ENCODE results near the gene CDKN2B.

The CDKN2B gene

DNA sequence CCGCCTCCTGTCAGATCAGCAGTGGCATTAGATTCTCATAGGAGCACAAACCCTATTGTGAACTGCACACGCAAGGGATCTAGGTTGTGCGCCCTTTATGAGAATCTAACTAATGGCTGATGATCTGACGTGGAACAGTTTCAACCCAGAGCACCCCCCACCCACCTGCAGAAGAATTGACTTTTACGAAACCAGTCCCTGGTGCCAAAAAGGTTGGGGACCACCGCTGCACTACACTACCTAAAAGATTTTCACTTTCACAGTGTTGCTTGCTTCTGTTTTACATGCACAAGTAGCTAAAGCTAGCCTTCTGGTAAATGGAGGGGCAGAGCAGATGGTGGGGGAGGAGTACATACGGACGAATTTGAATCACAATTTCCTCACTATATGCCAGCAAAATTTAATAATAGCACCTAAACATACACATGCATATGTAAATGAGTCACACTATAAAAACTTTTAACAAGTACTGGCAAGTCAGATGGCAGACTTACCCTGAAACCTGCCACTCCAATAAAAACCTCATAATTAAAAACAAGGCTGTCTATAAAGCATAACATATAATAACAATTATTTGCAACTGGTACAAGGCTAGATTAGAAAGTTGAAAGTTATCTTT, 24.0 kb upstream of the CDKN2B start:
- DNase-seq (ENCODE audit: low read depth) = no peak

DNA sequence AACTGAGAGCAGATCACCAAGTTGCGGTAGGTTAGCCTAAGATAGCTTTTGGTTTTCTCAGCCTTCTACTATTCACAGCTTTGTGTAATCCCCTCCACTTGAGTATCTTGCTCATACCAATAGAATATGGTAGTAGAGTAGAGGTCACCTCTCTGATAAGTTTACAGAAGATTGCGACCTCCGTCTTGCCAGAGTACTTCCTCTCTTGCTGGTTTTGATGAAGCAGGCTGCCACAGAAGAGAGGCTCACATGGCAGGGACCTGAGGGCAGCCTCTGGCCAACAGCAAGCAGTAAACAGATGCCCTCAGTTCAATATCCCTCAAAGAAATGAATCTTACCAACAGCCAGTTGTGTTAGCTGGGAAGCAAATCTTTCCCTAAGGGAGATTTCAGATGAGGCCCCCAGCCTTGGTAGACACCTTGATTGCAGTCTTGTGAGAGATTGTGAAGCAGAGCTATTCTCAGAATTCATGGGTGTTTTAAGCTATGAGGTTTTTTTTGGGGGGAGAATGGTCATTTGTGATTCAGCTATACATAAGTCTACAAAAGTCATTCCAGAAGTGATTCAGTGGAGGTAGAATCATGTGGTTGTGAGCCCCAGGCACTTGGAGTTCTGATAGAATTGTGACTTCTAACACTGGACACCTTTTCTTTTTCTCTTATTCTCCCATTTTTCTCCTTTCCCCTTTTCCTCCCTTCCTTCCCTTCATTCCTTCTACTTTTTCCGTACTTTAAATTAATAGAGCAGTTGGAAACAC, 22.7 kb upstream of the CDKN2B start:
- no peak for DNase-seq (ENCODE audit: low read depth)

DNA sequence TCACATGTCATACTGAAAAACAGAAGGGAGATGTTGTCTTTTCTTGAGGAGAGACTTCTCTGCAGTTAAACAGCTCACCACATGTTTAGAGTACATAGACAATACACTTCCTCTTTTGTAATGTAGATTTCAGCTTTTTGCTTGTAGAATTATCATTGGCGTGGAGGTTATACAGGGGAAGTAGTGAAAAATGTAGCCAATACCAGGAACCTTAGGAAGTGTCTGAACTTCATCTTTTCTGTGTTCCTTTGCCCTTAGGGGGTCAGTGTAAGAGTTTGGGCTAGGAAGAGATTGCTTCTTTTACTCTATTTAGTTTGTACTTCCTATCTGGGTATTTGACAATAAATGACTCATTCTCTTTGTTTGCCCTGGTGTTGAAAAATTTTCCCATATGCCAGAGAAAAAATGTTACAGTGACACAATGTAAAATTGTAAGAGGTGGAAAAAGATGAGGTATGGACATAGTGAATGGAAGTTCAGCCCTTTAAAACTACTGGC, 21.0 kb upstream of the CDKN2B start:
- DNase-seq (ENCODE audit: low read depth) = peak; percentile 90

DNA sequence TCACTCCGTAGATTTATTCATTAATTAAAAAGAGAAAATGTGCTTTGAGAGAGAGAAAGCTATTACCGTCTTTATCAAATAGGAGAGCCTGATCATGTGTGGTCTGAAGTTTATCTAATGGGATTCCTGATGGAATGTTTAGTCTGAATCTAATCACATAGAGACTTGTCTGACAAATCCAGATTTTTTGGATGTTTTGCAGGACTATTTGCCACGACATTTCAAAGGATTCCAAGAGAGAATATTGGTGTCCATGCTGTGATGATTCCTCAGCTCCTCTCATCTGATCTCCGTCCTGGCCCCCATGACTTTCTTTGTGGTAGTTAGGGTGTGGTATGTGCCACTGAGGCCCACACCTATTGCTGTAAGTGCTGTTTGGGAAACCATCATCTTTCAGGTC, 20.1 kb upstream of the CDKN2B start:
- peak; percentile 49 for DNase-seq (ENCODE audit: low read depth)

DNA sequence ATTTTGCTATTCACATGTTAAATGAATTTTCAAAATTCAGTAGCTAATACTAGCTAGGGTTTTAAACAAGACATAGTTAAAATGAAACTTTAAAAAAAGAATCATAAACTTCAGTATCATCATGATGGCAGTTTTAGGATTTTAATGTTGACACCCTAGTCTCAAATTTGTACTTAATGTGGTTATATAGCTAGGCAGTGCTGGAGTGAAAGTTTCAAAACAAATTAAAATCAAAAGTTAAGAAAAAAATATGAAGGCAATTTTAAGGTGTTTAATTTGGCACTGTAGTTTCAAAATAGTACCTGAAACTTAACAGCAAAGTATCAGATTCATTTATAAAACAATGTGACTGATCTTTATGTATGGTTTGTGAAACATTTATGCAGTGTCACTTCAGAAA, 19.3 kb upstream of the CDKN2B start:
- no peak for DNase-seq (ENCODE audit: low read depth)

DNA sequence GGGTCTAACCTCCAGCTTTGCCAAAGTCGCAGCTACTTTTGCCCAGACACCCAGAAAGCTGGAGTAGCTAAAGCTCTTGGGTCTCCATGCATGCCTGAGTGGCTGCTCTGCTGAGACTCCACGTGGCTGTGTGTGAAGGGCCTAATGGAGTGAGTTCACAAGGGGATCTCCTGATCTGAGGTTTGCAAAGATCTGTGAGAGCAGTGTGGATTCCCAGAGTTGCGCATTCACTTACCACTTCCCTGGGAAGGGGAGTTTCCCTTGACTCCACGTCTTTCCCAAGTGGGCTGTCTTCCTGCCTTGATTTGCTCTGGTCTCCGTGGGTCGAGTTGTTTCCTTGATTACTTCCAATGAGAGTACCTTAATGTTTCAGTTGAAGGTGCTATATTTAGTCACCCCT, 17.6 kb upstream of the CDKN2B start:
- no peak for DNase-seq (ENCODE audit: low read depth)

DNA sequence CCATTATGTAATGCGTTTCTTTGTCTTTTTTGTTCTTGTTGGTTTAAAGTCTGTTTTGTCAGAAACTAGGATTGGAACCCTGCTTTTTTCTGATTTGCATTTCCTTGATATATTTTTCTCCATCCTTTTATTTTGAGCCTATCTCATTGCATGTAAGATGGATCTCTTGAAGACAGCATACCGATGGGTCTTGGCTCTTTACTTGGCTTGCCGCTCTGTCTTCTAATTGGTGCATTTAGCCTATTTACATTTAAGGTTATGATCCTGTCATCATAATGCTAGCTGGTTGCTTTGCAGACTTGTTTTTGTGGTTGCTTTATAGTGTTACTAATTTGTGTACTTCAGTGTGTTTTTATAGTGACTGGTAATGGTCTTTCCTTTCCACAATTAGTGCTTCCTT, 13.3 kb upstream of the CDKN2B start:
- DNase-seq (ENCODE audit: low read depth) = no peak

DNA sequence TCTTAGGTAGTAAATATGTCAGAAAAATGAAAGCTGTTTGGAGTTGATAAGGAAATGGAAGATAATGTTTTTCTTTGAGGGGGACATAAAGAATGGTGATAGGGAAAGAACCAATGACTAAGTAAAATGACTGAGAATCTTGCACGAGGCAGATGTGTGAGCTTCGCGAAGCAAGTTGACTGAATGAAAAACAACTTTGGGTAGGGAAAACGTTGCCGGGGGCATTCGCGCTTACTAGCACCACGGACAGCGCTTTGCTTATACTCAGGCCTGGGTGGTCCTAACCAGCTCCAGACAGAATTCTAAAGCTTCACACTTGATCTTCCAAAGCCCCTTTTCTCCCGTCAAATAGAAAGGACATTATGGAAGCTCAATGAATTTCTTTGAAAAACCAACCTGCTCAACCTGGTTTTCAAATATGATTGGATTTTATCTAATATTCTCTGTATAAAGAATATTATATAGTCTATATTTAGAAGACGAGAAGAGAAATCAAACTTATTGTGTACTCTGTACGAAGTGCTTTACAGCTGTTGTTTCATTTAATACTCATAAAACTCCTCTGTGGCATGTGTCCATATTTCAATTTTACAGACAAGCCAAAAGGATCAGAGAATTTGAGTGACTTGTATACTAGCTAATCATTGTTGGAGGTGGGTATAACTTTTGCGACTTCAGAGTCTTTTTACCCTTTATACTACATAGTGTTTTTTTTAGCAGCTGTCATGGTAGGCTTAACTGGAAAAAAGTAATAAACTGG, 1.9 kb upstream of the CDKN2B start:
- DNase-seq (ENCODE audit: low read depth) = peak; percentile 47

DNA sequence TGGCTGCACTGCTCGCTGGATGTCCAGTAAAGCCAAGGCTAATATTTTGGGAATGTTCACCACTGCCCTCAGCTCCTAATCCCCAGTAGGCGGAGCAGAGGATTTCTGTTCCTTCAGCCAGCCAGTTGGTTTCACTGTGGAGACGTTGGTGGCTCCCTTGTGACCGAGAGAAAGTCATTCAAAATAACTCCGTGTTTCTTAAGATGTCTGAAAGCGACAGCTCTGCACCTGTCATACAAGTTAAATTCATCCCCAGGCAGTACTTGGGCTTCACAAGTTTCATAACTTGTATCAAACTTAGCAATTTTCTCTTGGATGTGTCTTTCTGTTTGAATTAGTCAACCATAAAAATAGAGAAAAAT, 382 bp upstream of the CDKN2B start:
- no peak for DNase-seq (ENCODE audit: low read depth)

DNA sequence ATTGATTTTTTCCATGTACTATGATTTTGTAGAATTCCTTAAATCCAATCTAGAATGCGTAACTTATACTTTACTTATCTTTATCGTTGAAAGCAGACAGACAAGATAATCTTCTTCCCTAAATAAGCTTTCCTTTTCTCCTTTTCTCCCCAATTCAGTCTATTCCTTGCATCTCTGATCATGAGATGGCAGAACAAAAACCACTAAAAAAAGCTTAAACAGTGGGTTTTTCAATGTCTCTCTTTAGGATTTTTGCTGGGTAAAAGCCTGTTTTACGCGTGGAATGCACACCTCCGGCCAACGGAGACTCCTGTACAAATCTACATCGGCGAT, 755 bp downstream of the CDKN2B start:
- DNase-seq (ENCODE audit: low read depth) = no peak

DNA sequence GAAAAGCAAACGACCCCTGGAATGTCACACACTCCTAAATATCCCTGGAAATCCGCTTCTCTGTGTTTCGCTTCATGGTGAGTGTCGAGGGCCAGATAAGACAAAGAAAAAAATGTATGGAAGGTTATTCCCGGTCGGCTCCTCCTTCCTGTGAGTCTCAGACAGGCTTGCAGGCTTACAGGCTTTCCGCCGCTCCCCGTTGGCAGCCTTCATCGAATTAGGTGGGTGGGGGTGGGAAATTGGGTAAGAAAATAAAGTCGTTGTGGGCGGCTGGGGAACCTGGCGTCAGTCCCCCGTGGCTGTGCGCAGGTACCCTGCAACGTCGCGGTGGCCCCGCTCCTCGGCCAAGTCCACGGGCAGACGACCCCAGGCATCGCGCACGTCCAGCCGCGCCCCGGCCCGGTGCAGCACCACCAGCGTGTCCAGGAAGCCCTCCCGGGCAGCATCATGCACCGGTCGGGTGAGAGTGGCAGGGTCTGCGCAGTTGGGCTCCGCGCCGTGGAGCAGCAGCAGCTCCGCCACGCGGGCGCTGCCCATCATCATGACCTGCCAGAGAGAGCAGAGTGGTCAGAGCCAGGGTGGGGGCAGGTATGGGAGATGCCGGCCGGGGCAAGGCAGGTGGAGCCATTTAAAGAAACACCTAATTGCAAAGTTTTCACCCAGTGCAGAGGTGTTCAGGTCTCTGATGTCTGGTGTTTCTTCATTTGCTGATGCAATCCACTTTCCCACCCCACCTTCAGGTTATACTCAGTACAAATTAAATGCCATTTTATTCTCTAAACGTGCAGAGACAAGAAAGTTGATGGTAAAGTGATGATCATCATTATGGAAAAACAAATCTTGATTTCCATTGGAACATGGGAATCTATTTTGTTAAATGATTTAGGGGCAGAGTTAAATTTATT, 3.2 kb downstream of the CDKN2B start:
- DNase-seq (ENCODE audit: low read depth) = peak; percentile 69

DNA sequence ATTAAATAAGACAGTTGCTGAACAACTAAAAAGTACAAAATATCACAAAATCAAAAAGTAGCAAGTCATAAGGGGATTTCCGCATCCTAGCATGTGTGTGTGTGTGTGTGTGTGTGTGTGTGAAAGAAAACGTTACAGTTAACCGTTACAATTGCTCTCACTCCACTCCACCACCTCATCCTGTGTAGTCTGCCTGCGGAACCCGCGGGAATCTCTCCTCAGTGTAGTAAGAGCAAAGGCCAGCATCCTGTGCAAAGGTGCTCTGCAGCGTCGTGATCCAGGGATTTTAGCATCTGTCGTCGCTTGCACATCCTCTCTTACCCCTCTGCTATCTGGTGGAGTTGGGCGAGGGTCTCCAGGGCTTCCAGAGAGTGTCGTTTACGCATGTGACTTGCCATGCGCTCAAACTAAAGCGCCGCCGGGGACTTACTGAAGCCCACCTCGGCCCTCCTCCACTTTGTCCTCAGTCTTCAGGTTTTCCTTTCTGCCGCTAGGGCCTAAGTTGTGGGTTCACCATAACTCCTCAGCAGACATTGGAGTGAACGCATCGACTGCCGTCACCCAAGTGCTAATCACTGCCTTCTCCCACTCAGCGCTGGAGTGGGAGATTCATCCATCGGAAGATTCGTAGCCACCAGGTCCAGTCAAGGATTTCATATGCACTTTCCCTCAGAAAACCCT, 3.9 kb downstream of the CDKN2B start:
- peak; percentile 70 for DNase-seq (ENCODE audit: low read depth)

DNA sequence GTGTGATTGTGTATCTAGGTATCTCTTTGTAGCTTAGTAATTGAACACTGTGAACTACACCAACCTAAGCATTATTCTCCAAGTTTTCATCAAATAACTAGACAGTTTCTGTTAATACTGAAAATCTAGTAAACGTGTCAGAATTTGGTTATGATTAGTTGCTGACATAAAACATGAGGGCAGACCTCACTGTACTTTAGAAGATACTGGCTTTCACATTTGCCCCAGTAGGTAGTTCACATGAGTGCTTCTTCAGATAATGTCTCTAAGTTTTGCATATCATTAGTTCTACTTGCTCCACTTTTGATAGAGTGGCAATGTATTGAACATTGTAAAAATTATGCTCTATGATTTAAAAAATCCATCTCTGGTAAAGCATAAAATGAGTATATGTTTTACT, 7.1 kb downstream of the CDKN2B start:
- no peak for DNase-seq (ENCODE audit: low read depth)

DNA sequence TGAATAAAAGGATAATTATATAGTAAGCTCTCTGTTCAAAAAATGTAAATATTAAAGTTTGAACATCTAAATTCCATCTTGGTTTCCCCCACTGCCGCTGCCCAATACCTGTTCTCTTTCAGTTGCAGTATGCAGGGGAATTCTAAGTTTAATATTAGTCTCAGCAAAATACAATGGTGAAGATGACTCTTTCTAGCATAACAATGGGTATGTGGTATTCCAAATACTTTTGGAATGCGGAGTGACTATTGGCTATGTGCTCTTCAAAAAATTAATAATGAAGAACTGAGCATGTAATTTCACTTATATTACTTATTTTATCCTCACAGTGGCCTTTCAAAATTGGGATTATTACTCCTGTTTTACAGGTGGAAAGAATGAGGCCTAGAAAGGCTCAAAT, 11.1 kb downstream of the CDKN2B start:
- DNase-seq (ENCODE audit: low read depth) = no peak

DNA sequence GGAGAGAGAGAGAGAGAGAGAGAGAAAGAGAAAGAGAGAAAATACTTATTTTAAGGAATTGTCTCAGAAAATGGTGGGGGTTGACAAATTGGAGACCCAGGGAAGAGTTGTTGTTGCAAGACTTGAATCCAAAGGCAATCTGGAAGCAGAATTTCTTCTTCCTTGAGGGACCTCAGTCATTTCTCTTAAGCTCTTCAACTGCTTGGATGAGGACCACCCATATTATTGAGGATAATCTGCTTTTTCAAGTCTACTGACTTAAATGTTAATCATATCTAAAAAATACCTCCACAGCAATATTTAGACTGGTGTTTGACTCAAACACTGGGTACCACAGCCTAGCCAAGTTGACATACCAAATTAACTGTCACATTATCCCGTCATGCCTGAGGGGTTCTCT, 11.6 kb downstream of the CDKN2B start:
- DNase-seq (ENCODE audit: low read depth) = no peak

DNA sequence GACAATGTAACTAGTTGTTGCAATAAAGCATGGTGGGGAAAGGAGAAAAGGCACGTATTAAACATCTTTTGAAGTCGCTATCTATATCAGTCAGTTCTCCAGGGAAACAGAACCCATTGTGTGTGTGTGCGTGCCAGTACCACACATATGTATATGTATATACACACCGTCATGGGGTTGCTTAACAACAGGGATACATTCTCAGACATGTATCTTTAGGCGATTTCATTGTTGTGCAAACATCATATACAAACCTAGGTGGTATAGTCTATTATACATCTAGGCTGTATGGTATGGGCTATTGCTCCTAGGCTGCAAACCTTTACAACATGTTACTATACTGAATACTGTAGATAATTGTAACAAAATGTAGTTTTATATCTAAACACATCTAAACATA, 12.2 kb downstream of the CDKN2B start:
- peak; percentile 40 for DNase-seq (ENCODE audit: low read depth)

DNA sequence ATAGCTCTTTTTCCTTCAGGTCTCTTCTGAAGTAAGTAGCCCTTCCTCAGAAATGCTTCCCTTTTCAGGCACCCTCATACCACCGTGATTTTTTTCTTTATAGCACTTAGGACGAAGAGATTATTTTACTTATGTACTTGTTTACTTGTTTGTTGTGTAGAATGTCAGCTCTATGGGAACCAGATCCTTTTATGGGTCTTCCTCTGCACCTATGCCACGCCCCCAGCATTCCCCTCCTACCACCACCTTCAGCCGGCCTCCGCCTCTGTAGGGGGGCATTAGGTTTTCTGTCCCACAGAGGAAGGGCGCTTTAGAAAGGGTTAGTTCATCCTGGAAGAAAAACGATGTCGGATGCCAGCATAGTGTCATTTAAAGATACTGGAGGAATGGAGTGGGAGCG, 12.7 kb downstream of the CDKN2B start:
- DNase-seq (ENCODE audit: low read depth) = peak; percentile 48

DNA sequence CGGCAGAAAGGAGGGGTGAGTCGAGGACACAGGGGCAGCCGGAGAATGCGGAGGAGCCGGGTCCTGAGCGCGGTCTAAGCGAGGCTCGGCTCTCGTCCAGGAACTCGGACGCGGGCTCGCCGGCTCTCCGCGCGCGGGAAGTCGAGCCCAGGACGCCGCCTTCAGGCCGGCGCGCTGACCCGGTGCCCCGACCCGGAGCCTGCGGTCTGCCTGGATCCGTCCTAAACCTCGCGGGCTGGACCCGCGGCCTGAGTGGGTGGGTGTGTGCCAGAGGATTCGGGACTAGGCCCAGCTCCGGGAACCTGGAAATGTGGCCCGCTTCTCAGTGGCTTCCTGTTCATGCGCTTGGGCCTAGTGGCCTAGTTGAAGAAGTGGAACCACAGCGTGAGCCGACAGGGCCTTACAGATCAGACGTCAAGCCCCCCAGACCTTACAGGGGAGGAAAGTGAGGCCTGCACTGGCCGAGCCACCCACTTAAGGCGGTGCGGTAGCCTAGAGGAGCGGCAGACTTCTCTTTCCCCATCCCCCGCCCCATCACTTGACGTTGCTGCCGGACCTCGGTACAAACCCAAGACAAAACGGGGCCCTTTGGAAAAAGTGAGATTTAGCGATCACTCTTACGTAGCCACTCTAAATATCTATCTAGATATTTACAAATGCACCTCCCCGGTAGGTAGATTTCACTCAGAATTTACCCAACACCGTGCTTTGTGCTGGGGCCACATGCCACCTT, 13.3 kb downstream of the CDKN2B start:
- peak; percentile 73 for DNase-seq (ENCODE audit: low read depth)

DNA sequence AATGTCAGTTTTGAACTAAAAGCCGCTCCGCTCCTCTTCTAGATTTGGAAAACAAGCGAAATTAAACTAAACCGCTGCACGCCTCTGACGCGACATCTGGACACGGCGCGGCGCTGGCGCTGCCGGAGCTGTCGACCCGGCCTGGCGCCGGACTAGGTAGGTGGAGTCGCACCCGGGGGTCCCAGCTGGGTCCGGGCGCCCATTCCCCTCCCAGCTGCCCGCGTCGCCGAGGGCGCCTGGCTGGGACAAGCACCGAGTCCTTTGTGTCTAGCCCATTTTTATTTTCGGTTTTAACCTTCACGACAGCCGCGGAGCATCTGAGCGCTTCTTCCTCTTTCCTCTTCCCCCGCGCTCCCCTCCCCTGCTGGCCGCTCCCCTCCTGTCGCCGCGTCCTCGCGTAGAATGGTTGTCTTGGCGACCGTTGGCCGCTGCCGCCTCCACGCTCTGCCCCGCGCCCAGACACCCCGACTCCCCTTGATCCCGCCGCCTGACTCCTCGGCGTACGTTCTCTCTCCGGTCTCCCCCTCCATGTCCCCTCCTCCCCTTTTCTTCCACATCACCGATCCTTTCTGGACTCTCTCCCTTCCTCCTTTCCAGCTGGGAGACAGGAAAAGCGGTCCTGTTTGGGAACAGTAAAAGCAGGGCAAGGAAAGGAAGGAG, 14.0 kb downstream of the CDKN2B start:
- no peak for DNase-seq (ENCODE audit: low read depth)

DNA sequence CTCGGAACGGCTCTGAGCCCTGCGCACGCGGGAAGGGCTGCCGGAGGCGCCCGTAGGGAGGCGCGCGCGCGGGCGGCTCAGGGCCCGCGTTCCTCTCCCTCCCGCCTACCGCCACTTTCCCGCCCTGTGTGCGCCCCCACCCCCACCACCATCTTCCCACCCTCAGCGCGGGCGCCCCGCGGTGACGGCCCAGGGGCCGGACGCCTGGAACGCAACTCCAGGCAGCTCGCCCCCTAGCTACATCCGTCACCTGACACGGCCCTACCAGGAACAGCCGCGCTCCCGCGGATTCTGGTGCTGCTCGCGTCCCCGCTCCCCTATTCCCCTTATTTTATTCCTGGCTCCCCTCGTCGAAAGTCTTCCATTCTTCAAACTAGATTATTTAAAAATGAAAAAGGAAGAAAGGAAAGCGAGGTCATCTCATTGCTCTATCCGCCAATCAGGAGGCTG, 14.5 kb downstream of the CDKN2B start, which contains the start of gene CDKN2B-AS1:
Gene CDKN2B-AS1 (plus strand): TSS at position 236 of the 450 bp plus-strand sequence.
- peak; percentile 72 for DNase-seq (ENCODE audit: low read depth)

All from amniotic epithelial cell (primary cell).